ENCODE measurements around the gene GSDME. TPM values are rescaled to one million over a fixed set of nuclear protein-coding genes. Genes with fewer than 3 reads are reported as not detected.

Gene GSDME
- total RNA-seq, 3 donors from 2014 or later (not counting 1 experiment from before 2014, with no cell fraction given) = 0.20 to 0.31 TPM; not detected in 1

GRCh38 chr7:24784277-24784676, 27.0 kb upstream of the GSDME start:
- H3K36me3 Mint-ChIP-seq = no peaks in the 10 kb centered on the region
- H3K27ac Mint-ChIP-seq = no peak overlapping the region
- no peak overlapping the region for H3K4me3 ChIP-seq (ENCODE audit: low read length)
- no peaks in the 10 kb centered on the region for H3K27me3 ChIP-seq (ENCODE audit: control insufficient read depth, insufficient read depth, low read length)
- H3K4me1 ChIP-seq (ENCODE audit: control insufficient read depth, insufficient read depth, low read length) = no peaks in the 10 kb centered on the region
- DNase-seq (no peak), ATAC-seq (no peak)
- no peaks in the 10 kb centered on the region for H3K9me3 ChIP-seq (ENCODE audit: control insufficient read depth, insufficient read depth, low read length)
- no peaks in the 10 kb centered on the region for H3K4me1 Mint-ChIP-seq
- H3K27me3 Mint-ChIP-seq (ENCODE audit: low read depth in 2 of 2) = no peaks in the 10 kb centered on the region
- H3K9me3 Mint-ChIP-seq = no peaks in the 10 kb centered on the region
- TF ChIP-seq CTCF (IDR thresholded peaks at IDR 0.05) = no peak
- no peak overlapping the region for H3K4me3 Mint-ChIP-seq
- 97% methylated on average over 5 of the region's 5 CpGs for WGBS (ENCODE audit: insufficient coverage)
- no peak overlapping the region for H3K27ac ChIP-seq (ENCODE audit: low read length)
- no peaks in the 10 kb centered on the region for H3K36me3 ChIP-seq (ENCODE audit: control insufficient read depth, insufficient read depth, low read length)
- intact Hi-C loops (cut with micrococcal nuclease) = no loop called here

GRCh38 chr7:24783698-24784097, 26.4 kb upstream of the GSDME start:
- Mint-ChIP-seq H3K4me1 (no peaks in the 10 kb centered on the region), H3K9me3 (no peaks in the 10 kb centered on the region), H3K4me3 (no peak overlapping the region), H3K27me3 (ENCODE audit: low read depth in 2 of 2) (no peaks in the 10 kb centered on the region), H3K36me3 (no peaks in the 10 kb centered on the region), H3K27ac (no peak overlapping the region)
- ATAC-seq (no peak), DNase-seq (no peak)
- Histone ChIP-seq H3K9me3 (ENCODE audit: control insufficient read depth, insufficient read depth, low read length) (no peaks in the 10 kb centered on the region), H3K27me3 (ENCODE audit: control insufficient read depth, insufficient read depth, low read length) (no peaks in the 10 kb centered on the region), H3K4me1 (ENCODE audit: control insufficient read depth, insufficient read depth, low read length) (no peaks in the 10 kb centered on the region), H3K4me3 (ENCODE audit: low read length) (no peak overlapping the region), H3K27ac (ENCODE audit: low read length) (no peak overlapping the region), H3K36me3 (ENCODE audit: control insufficient read depth, insufficient read depth, low read length) (no peaks in the 10 kb centered on the region)
- no peak for TF ChIP-seq CTCF (IDR thresholded peaks at IDR 0.05)
- intact Hi-C loops (cut with micrococcal nuclease) = no loop called here
- 90% methylated on average over 2 of the region's 2 CpGs for WGBS (ENCODE audit: insufficient coverage)

GRCh38 chr7:24781106-24781505, 23.8 kb upstream of the GSDME start:
- Histone ChIP-seq H3K27me3 (ENCODE audit: control insufficient read depth, insufficient read depth, low read length) (no peaks in the 10 kb centered on the region), H3K36me3 (ENCODE audit: control insufficient read depth, insufficient read depth, low read length) (no peaks in the 10 kb centered on the region), H3K4me3 (ENCODE audit: low read length) (no peak overlapping the region), H3K4me1 (ENCODE audit: control insufficient read depth, insufficient read depth, low read length) (no peaks in the 10 kb centered on the region), H3K27ac (ENCODE audit: low read length) (no peak overlapping the region), H3K9me3 (ENCODE audit: control insufficient read depth, insufficient read depth, low read length) (no peaks in the 10 kb centered on the region)
- 79% methylated on average over 1 of the region's 4 CpGs for WGBS (ENCODE audit: insufficient coverage)
- Mint-ChIP-seq H3K36me3 (no peaks in the 10 kb centered on the region), H3K4me1 (no peaks in the 10 kb centered on the region), H3K27ac (no peak overlapping the region), H3K27me3 (ENCODE audit: low read depth in 2 of 2) (no peaks in the 10 kb centered on the region), H3K9me3 (no peaks in the 10 kb centered on the region), H3K4me3 (no peak overlapping the region)
- DNase-seq = no peak
- peak in 2 of 3 donors; percentile 9 to 40 for ATAC-seq
- no peak for TF ChIP-seq CTCF (IDR thresholded peaks at IDR 0.05)
- intact Hi-C loops (cut with micrococcal nuclease) = no loop called here

GRCh38 chr7:24779283-24779655, 22.0 kb upstream of the GSDME start:
- Mint-ChIP-seq H3K9me3 (no peaks in the 10 kb centered on the region), H3K4me1 (no peaks in the 10 kb centered on the region), H3K4me3 (no peak overlapping the region), H3K36me3 (no peaks in the 10 kb centered on the region), H3K27ac (no peak overlapping the region), H3K27me3 (ENCODE audit: low read depth in 2 of 2) (no peaks in the 10 kb centered on the region)
- H3K27ac ChIP-seq (ENCODE audit: low read length) = no peak overlapping the region
- no peaks in the 10 kb centered on the region for H3K27me3 ChIP-seq (ENCODE audit: control insufficient read depth, insufficient read depth, low read length)
- H3K4me1 ChIP-seq (ENCODE audit: control insufficient read depth, insufficient read depth, low read length) = no peaks in the 10 kb centered on the region
- intact Hi-C loops (cut with micrococcal nuclease) = no loop called here
- DNase-seq (no peak), ATAC-seq (no peak)
- 80% methylated on average over 2 of the region's 2 CpGs for WGBS (ENCODE audit: insufficient coverage)
- H3K36me3 ChIP-seq (ENCODE audit: control insufficient read depth, insufficient read depth, low read length) = no peaks in the 10 kb centered on the region
- TF ChIP-seq CTCF (IDR thresholded peaks at IDR 0.05) = no peak
- no peaks in the 10 kb centered on the region for H3K9me3 ChIP-seq (ENCODE audit: control insufficient read depth, insufficient read depth, low read length)
- H3K4me3 ChIP-seq (ENCODE audit: low read length) = no peak overlapping the region
